ENCODE results near the gene TAF10.

TAF10 gene

DNA sequence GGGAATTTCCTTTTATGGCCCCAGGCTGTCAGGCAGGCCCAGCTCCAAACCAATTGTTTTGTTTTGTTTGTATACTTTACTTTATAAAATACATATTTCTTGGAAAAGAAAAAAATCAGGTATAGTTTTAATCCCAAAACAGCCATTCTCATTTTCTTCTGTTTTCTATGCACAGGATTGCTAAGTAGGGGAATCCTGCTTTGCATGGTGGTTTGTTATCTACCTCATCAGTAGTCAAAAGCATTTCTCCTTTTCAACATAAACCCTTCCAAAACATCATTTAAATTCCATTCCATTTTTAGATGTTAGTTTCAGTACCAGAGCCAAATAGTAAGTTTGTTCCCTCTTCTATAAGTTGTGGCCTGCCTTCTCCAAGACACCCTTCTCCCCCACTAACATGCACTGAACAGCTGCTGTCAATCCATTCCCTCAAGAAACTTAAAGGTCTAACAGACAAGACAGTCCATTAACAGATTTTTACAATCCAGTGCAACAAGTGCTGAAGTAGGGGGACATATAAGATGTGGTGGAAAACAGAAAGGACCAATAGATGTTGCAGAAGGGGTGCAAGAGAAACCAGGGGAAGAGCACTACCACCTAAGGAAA lies 4.7 kb downstream of the TAF10 start:
- DNase-seq (ENCODE audit: low read depth), result no peak

DNA sequence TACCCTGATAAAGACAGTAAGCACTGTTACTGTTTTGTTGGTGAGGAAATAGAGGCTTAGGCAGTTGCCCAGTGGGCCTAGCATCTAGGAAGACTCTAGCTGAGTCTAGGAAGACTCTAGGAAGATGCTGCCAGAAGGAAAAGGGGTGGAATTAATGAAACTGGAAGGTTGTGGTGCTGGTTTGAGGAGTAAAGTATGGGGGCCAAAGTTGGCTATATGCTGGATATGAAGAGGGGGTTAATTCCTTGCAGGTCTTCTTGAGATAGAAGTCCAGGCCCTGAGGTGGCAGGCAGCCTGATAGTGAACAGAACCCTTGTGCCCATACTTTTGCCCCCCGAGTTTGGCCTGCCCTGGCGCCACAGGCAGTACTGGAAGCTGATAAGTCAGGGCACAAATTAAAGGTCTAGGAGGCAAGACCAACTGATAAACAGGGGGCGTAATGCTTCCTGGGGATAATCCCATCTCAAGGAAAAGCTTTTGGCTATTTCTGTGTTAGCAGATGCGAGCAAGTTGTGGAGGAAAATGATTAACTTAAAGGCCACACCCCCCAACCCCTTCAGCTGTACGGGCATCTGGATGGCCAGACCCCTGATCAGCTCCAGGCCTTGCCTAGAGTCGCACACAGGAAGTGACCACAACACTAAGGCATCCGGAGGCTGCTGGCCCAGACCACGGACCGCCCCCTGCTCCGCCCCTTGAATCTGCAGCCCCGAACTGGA lies 5.4 kb downstream of the TAF10 start:
- no peak for DNase-seq (ENCODE audit: low read depth)

DNA sequence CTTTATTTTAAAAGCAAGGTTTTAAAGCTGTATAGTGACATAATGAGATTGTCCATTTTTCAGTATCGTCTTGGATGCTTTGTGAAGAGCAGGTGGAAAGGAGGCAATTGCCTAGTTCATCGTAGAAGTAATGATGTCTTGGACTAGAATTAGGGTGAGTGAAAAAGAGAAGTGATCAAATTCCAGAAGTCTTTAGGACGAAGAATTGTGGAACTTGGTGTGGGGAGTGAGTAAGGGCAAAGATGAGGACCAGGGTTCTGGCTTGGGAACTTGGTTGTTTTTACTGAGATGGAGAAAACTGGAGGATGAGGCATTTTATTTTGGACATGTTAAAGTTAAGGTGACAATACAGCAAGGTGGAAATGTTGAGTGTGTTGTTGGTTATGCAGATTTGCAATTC lies 7.2 kb downstream of the TAF10 start:
- DNase-seq (ENCODE audit: low read depth), result no peak

DNA sequence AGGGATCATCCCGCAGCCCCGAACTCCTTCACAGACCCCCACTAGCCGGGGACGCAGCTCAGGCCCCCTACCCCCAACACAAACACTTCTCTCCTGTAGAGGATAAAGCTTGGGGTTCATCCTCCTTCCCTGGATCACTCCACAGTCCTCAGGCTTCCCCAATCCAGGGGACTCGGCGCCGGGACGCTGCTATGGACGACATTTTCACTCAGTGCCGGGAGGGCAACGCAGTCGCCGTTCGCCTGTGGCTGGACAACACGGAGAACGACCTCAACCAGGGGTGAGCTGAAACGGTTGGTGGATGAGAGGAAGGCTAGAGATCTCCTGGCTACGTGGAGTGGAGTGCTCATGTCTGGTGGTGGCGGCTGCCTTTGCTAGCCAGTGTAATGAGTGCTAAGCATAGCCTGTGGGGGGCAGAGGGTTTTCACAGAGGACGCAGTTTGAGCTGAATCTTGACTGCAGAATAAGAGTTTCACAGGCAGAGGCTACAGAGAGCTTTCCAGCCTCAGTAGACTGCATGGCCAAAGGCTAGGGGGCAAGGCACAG lies 7.9 kb downstream of the TAF10 start:
- peak; percentile 44 for DNase-seq (ENCODE audit: low read depth)

DNA sequence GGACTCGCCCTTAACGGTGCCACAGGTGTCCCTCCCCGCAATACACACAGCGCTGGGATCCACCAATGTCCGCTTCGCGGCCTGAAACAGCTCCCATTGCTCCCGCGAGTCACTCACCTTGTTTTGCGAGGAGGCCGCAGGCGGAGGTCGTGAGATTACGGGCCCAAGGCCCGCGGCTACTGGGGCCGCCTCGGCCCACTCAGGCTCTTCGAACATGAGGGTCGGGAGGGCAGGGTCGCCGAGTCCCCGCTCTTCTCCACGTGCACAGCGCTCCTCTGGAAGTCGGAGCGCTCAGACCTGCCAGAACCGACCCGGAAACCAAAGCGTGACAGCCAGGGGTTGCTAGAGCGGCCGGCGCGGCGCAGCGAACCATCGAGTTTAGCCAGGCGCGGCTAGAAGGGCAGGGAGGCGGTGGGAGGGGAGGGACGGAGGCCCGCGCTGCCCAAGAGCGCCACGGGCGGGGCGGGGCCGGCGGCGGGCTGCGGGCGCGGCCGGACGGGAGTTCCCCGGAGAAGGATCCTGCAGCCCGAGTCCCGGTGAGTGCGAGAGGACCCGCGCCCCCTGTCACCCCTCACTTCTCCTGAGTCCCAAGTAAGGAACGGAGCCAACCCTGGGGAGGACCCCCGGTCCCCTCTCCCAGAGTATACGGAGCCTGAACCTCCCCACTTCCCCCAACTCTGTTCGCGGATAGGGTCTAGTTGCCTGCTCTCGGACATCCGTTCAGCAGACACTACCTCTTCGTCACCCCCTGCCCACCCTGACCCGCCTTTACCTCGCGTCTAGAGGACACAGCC lies 8.5 kb downstream of the TAF10 start, which contains the start of the genes ILK and RRP8:
ILK (plus strand) TSS at position 488 of the 794 bp plus-strand sequence. CDS start 498 bp downstream, outside the sequence.
RRP8 (minus strand) TSS at position 330 of the 794 bp plus-strand sequence; CDS start at position 216, 114 bp downstream.
- DNase-seq (ENCODE audit: low read depth), result peak; percentile 77

DNA sequence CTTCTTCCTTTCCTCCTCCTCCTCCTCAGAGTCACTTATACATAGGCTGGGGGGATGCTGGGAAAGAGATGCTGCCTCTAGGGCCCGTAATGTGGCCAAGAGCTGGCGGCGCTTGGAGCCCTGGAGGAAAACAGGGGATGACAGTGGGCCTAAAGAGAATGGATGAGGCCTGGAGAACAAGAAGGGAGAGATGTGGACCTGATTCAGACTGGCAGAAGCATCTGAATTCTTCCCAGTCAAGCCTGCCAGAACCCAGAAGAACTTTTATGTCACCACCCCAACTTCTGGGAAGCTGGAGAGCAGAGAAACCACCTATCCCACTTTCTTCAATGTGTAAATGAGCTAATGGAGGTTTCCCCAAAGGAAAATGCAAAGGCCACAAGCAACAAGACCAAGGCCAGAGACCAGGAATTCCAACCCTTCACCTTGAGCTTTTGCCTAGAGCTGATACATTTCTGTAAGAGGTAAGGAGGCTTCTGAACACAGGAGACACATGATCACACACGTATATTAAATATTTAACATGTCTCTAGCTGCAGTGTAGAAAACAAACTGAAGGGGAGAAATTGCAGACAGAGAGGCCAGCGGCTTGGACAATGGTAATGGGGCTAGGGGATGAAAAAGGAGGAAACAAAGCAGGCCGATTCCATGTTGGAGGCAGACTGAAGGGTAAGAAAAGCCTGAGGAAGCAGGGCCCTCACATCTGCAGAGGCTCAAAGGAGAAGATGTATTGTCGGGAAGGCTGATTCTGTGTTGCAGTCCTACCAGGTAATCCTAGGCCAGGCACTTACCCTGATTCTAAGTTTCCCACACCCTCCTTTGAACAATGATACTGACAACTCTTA lies 9.7 kb downstream of the TAF10 start:
- DNase-seq (ENCODE audit: low read depth), result no peak

DNA sequence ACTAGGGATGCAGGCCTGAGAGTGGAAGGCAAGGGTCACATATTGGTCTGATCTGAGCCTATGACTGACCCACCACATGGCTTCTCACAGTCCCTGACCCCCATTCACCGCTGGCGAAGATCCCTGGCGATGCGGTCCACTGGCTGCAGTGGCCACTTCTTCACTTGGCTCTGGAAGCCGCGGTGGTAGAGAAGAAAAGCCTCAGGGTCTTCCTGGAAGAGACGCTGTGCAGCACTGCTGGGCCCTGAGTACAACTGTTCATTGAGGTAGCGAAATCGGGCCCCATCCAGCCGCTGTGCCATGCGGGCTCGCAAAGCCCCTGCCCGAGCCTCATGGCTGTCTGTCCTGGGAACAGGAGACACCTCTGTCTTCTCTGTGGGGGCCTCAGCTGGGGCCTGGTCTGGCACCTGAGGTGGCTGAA lies 11.0 kb downstream of the TAF10 start:
- no peak for DNase-seq (ENCODE audit: low read depth)

DNA sequence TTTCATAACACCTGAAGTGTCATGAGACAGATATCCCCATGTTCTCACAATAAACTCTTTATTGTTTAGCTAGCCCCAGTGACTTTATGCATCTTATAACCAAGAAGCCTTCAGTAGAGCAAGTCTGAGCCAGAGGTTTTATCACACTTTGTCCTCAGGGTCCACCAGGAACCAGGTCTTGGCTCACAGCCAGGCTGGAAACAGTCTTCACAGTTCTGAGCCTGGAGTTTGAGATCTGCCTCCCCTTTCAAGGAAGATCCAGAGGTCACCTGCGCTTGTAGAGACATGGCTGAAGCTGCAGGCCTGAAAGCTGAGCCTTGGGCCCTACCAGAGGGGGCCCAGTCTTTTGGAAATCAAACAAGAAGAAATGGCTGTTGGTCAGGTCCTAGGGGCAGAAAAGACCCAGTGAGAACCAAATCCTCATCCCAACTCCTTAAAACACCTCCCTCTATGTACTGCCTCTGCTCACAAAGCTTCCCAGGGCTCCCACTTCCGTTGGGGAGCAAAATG lies 12.1 kb downstream of the TAF10 start:
- no peak for DNase-seq (ENCODE audit: low read depth)

DNA sequence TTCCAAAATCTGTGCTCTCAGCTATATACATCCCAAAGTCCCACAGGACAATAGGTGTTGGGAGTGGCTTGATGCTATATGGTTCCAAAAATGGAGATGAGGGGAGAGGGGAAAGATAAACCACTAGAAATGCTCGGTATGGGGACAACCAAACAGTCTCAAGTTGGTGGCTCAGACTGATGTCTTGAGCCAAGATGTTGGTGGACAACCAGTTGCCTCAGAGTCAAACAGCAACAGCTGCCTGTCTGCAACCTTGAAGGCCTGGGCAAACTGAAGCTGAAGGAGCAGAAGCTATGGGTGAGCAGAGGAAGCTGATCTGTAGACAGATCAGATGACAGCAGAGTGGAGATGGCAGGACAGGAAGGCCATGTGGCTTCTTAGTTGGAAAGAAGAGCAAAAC lies 12.6 kb downstream of the TAF10 start:
- DNase-seq (ENCODE audit: low read depth), result no peak

DNA sequence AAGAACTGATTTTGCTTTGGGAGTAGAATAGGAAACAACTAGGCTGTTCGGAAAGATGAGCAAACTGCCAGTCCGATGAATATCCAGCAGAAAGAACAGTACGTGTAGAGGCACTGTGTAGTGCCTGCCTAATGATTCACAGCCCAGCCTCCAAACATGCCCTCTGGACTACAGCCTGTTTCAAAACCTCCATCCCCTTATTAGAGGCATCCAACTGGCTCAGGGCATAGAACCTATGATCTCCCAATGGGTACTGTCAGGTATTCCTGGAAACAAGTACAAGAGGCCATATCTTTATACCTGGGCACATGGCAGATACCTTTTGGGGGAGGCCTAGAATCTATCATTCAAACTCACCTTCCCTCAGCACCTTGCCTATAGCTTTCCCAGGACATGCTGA lies 13.5 kb downstream of the TAF10 start:
- DNase-seq (ENCODE audit: low read depth), result no peak

DNA sequence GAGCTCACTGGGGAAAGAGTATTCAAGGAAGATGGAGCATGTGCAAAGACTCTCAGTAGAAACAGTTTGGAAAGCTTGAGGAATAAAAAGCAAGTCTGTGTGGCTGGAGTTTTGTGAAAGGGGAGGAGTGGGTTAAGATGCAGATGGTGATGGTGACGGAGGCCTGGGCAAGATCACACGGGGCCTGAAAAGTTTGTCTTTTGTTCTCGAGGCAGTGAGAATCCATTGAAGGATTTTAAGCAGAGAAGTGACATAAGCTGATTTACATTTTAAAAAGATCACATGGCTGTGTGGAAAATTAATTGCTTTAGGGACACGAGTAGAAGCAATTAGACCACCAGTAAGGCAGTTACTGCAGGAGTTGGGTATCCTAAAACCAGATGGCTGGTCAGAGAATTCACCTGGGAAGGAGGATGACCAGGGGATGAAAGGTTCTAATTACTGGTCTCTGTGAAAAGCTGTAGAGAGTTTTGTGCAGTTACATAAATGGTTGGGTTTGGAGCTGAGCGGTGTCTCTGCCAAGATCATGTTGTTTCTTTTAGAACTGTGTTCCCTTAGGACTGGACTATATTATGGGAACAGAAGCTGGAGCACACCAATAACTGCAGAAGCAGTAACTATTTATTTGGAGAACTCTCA lies 15.7 kb downstream of the TAF10 start:
- DNase-seq (ENCODE audit: low read depth), result no peak

DNA sequence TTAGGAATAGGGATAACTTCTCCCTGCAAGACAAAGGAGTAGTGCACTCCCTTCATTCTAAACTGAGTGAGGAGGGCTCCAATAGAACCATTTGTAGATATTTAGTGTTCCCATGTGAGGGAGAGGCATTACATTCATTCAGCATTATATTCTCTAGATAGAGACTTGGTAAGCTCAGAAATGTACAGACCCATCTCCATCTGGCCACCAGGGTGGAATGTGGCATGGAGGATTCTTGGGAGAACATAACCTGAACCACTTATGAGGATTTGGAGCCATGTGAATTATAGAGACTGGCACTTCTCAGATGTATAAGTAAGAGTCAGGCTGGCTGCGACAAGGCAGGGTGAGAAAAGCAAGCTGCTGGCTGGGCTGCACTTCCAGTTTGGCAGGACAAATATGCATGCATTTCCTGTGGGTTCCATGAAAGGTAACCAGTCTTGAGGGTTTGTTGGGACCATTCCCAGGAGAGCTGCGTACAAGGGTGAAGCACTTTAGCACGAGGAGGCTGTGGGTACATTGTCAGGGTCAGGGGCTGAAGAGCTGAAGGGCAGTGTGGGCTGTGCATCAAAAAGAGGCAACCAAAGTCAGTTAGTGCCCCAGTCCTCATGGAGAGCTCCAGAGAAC lies 17.8 kb downstream of the TAF10 start:
- no peak for DNase-seq (ENCODE audit: low read depth)

DNA sequence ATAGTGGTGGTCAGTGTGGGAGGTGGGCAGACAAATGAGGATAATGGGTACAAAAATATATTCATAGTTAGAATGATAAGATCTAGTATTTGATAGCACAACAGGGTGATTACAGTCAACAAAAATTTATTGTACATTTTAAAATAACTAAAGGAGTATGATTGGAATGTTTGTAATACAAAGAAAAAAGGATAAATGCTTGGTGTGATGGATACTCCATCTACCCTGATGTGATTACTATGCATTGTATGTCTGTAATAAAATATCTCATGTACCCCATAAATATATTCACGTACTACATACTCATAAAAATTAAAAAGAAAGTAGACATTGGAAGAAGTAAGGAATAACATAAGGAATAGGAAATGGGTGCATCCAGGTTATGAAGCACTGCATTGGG lies 24.0 kb downstream of the TAF10 start:
- no peak for DNase-seq (ENCODE audit: low read depth)

DNA sequence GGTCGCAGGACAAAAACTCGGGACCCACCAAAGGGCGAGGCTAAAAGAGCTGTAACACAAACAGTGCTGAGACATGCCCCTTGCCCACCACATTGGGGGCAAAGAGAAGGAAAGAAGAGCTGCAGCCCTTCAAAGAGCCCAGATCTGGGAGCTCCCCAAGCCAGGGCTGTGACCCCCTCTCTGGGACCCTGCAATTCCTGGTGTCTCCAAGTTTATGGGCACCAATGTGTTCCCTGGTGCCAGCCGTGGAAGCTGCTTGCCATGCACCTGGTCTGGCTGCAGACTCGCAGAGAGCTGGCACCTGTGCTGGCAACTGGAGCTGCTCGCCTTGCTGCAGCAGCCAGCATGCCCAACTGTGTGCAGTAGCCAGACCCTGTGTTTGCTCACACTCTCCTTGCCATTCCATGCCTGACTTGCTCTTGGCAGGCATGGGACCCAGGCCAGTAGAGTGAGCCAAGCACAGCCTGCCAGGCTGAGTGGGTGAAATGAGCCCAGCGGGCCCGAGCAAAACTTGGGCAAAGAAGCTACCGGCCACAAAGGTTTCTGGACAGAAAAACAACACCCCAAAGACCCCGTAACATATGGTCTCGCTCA lies 24.6 kb downstream of the TAF10 start:
- DNase-seq (ENCODE audit: low read depth), result no peak

DNA sequence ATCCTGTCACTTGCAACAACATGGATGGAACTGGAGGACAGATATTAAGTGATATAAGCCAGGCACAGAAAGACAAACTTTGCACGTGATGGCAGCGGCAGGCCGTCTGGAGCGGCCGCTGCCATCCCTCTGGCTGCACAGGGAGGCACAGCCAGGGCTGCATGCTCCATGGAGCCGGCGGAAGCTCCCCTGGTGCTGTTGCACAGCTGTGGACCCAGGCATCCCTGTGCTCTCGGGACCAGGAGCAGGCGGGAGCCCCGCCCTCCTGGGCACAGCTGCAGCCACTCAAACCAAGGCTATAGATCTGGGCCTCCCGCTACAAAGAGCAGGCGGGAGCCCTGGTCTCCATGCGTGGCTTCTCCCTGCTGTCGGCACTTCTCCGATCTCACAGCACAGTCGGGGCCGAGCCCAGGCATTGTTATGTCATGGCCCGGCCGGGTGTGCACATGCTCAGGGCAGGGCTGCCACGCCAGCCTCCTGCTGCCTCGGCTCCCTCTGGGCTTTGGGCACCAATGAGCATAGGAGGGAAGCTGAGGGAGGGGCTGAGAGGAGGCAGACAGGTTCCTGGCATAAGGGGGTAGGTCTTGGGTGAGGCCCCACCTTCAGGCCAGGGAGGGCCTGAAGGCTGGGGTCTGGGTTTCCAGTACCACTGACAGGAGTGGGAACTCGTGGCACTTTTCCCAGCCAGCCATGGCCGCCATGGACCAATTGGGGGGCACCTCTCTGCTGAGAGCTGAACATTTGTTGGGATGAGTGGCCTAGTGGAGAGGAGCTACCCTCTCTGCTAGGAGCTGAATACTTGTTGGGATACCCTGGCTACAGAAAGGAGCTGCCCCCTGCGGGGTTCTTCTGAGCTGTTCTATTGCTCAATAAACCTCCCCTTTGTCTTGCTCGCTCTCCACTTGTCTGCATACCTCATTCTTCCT lies 25.3 kb downstream of the TAF10 start:
- DNase-seq (ENCODE audit: low read depth), result no peak

DNA sequence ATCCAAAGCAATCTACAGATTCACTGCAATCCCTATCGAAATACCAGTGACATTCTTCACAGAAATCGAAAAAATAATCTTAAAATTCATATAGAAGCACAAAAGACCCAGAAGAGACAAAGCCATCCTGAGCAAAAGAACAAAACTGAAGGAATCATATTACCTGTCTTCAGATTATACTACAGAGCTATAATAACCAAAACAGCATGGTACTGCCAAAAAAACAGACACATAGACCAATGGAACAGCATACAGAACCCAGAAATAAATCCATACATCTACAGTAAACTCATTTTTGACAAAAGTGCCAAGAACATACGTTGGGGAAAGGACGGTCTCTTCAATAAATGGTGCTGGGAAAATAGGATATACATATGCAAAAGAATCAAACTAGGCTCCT lies 27.5 kb downstream of the TAF10 start:
- no peak for DNase-seq (ENCODE audit: low read depth)

DNA sequence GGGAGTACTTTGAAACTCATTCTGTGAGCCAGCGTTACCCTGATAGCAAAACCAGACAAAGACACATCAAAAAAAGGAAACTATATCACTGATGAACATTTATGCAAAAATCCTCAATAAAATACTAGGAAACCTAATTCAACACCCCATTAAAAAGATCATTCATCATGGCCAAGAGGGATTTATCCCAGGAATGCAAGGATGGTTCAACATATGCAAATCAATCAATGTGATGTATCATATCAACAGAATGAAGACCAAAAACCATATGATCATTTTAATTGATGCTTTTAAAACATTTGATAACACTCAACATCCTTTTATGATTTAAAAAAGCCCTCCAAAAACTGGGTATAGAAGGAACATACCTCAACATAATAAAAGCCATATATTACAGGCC lies 28.4 kb downstream of the TAF10 start:
- no peak for DNase-seq (ENCODE audit: low read depth)

DNA sequence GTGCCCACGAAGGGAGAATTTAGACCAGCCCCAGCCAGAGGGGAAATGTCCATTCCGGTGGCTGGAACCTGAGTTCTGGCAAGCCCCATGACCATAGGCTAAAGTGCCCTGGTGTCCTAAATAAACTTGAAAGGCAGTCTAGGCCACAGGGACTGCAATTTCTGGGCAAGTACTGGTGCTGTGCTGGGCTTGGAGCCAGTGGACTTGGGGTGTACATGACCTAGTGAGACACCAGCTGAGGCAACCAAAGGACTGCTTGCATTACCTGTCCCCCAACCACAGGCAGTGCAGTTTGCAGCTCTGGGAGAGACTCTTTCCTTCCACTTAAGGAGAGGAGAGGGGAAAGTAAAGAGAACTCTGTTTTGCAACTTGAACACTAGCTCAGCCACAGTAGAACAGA lies 32.3 kb downstream of the TAF10 start:
- DNase-seq (ENCODE audit: low read depth), result no peak

DNA sequence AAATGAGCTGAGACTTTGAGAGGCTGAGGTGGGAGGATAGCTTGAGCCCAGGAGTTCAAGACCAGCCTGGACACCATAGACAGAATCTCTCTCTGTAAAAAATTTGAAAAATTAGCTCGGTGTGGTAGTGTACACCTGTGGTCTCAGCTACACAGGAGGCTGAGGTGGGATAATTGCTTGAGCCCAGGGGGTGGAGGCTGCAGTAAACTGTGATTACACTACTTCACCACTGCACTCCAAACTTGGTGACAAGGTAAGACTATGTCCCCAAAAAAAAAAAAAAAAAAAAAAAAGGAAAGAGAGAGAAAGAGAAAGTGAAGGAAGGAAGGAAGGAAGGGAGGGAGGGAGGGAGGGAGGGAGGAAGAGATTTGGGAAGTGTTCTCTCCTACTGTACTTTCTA lies 33.9 kb downstream of the TAF10 start:
- DNase-seq (ENCODE audit: low read depth), result no peak
